RWPE2 (cell line): Measurements from ENCODE around the gene IHH.

Source experiments
- ATAC-seq: fragments of 200-7000 bp; cut with Tn5 transposase; 3 replicates; pipeline ENCODE4 v1.9.1; 2021; ENCODE audit warnings: low read depth
- DNase-seq: peaks from one replicate; pipeline ENCODE4 v3.0.0-alpha.2; 2020; ENCODE audit warnings: low spot score
- H3K27ac ChIP-seq: fragments of 450-650 bp; 2 replicates; pipeline ENCODE4 v1.5.1; 2017; ENCODE audit warnings: mild to moderate bottlenecking; ENCODE audit not compliant: poor library complexity, severe bottlenecking
- H3K27me3 ChIP-seq: fragments of 250-450 bp; sonication (Bioruptor Pico); 2 replicates; pipeline ENCODE4 v1.5.1; 2021; ENCODE audit warnings: mild to moderate bottlenecking, moderate library complexity; ENCODE audit not compliant: insufficient read depth, poor library complexity, severe bottlenecking
- H3K36me3 ChIP-seq: fragments of 250-450 bp; sonication (Bioruptor Pico); 2 replicates; pipeline ENCODE4 v1.5.1; 2020; ENCODE audit warnings: low read depth, mild to moderate bottlenecking, moderate library complexity
- H3K4me1 ChIP-seq: fragments of 250-450 bp; sonication (Bioruptor Pico); 2 replicates; pipeline ENCODE4 v1.5.1; 2021; ENCODE audit warnings: mild to moderate bottlenecking, moderate library complexity; ENCODE audit not compliant: insufficient read depth, poor library complexity, severe bottlenecking
- H3K4me3 ChIP-seq: fragments of 250-450 bp; sonication (Bioruptor Pico); 2 replicates; pipeline ENCODE4 v1.5.1; 2021; ENCODE audit warnings: mild to moderate bottlenecking, moderate library complexity; ENCODE audit not compliant: severe bottlenecking
- H3K9me3 ChIP-seq: fragments of 250-450 bp; sonication (Bioruptor Pico); 2 replicates; pipeline ENCODE4 v1.5.1; 2021; ENCODE audit warnings: mild to moderate bottlenecking, moderate library complexity; ENCODE audit not compliant: severe bottlenecking
- CTCF ChIP-seq: fragments of 450-650 bp; IDR thresholded peaks from one replicate; pipeline ENCODE4 v1.5.1; 2017; ENCODE audit warnings: mild to moderate bottlenecking, moderate library complexity; ENCODE audit not compliant: poor library complexity, severe bottlenecking

Gene IHH

GRCh38 chr2:219054956-219055903 is 5.5 kb downstream of the IHH start:
- no peak overlapping the region for H3K27ac ChIP-seq
- peaks cover 63% of the 10 kb centered on the region for H3K27me3 ChIP-seq
- no peak overlapping the region for H3K4me3 ChIP-seq
- no peaks in the 10 kb centered on the region for H3K9me3 ChIP-seq
- H3K36me3 ChIP-seq: no peaks in the 10 kb centered on the region
- DNase-seq (no peak), ATAC-seq (no peak)
- no peak for TF ChIP-seq CTCF
- H3K4me1 ChIP-seq: no peaks in the 10 kb centered on the region

- no peak overlapping the region for H3K27ac ChIP-seq
- ATAC-seq (no peak), DNase-seq (no peak)
- no peaks in the 10 kb centered on the region for H3K4me1 ChIP-seq
- no peak overlapping the region for H3K4me3 ChIP-seq
- no peaks in the 10 kb centered on the region for H3K9me3 ChIP-seq
- no peak for TF ChIP-seq CTCF
- peaks cover 8% of the 10 kb centered on the region for H3K27me3 ChIP-seq
- H3K36me3 ChIP-seq: no peaks in the 10 kb centered on the region
These were observed 11.4 kb downstream of the IHH start for GRCh38 chr2:219049282-219049681.

DNA sequence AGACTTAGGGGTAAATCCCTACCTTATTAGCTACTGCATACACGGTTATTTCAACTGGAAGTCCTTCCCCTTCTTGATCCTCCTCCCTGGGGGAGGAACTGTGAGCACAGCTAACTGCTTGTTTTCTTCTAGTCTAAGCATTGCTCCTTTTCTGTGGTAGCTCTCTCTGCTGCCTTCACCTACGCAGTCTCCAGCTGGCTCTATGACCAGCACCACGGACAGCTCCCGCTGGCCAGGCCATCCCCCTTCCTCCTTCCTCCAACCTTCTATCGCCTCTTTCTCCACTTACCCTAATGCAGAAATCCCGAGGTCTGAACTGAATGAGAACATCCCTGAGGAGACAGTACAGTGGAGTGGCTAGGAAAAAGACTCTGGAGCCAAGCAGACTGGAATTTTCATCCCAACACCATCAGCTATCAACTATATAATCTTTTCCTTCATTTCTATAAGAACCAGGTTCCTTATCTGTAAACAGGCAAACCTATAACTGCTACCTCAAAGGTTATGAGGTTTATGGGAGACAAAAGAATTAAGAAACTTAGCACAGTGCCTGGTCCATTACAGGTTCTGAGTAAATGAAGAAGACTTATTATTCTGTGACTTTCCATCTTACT is 14.7 kb downstream of the IHH start:
- ATAC-seq (peak; percentile 67; the same call in 2 of the 3 replicates), DNase-seq (no peak)
- Histone ChIP-seq H3K27ac (no peak overlapping the region), H3K4me3 (no peak overlapping the region), H3K4me1 (no peaks in the 10 kb centered on the region), H3K36me3 (no peaks in the 10 kb centered on the region), H3K9me3 (no peaks in the 10 kb centered on the region), H3K27me3 (no peaks in the 10 kb centered on the region)
- TF ChIP-seq CTCF: no peak

DNA sequence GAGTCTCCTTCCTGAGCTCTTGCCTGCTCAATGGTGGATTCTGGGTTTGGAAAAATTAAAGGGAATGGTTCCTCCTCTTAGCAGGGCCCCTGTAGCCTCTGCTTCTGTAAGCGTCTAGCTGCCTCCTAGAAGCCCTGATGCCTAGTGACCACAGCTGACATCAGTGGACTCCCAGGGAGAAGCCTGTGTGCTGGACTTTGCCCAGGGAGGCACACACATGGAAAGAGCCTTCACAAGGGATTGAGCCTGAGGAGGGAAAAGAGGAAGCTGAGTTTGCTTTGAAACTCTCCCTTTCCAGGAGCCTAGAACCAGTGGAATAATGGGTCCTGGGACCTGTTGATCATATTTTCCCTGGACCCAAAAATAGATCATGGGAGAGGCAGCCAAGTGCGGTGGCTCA is 18.0 kb downstream of the IHH start:
- no peak for DNase-seq
- no peak overlapping the region for H3K4me3 ChIP-seq
- no peak overlapping the region for H3K27ac ChIP-seq
- no peaks in the 10 kb centered on the region for H3K9me3 ChIP-seq
- no peaks in the 10 kb centered on the region for H3K27me3 ChIP-seq
- no peak for ATAC-seq
- H3K36me3 ChIP-seq: no peaks in the 10 kb centered on the region
- no peak for TF ChIP-seq CTCF
- H3K4me1 ChIP-seq: no peaks in the 10 kb centered on the region
